ENCODE measurements around the gene IMMT. TPM values are rescaled to one million over a fixed set of nuclear protein-coding genes. Genes with fewer than 3 reads are reported as not detected.

The IMMT gene
- total and polyA plus RNA-seq, 8 donors = 66.8 to 94.1 (median 82.6) TPM

Small RNA genes within 50 kb of the gene (microRNA-seq; reads per million reads assigned to microRNA genes)
- gene MIR4779 = 0 reads per million in 2 donors

Other genes with a start within 250 kb of the IMMT start
- 10 to 100 TPM; 26.8 to 34.7 TPM for gene POLR1A, start 89.6 kb downstream of the IMMT start, total RNA-seq
- gene POLR1A, start 89.6 kb downstream of the IMMT start, polyA plus RNA-seq (ENCODE audit: insufficient read length in 6 of 6) = 10 to 100 TPM; 18.6 to 23.9 (median 21.7) TPM
- gene PTCD3, start 89.2 kb downstream of the IMMT start, total RNA-seq = 10 to 100 TPM; 76.8 to 80.5 TPM
- 100 to 1,000 TPM; 121 to 175 (median 141) TPM for gene PTCD3, start 89.2 kb downstream of the IMMT start, polyA plus RNA-seq (ENCODE audit: insufficient read length in 6 of 6)
- 10 to 100 TPM; 27.0 to 28.5 TPM for gene MRPL35, start 4.0 kb upstream of the IMMT start, total RNA-seq
- gene MRPL35, start 4.0 kb upstream of the IMMT start, polyA plus RNA-seq (ENCODE audit: insufficient read length in 6 of 6) = 10 to 100 TPM; 29.6 to 40.2 (median 36.5) TPM
- gene REEP1, start 142.2 kb upstream of the IMMT start, total RNA-seq = 1 to 10 TPM; 4.8 to 8.0 TPM
- 10 to 100 TPM; 15.4 to 19.9 (median 18.9) TPM for gene REEP1, start 142.2 kb upstream of the IMMT start, polyA plus RNA-seq (ENCODE audit: insufficient read length in 6 of 6)
- 10 to 100 TPM; 39.3 to 40.5 TPM for gene KDM3A, start 245.9 kb upstream of the IMMT start, total RNA-seq
- 100 to 1,000 TPM in 2 of 6 donors, 10 to 100 TPM in 4; 70.9 to 115 (median 82.1) TPM for gene KDM3A, start 245.9 kb upstream of the IMMT start, polyA plus RNA-seq (ENCODE audit: insufficient read length in 6 of 6)

Measured in left lung (tissue), 8 donors.